Central memory CD4-positive, alpha-beta T cell (primary cell): ENCODE results near the gene GLIS1.

Source experiments
- DNase-seq: peaks from one replicate; pipeline ENCODE4 v3.0.0; 2022

GLIS1 gene

DNA sequence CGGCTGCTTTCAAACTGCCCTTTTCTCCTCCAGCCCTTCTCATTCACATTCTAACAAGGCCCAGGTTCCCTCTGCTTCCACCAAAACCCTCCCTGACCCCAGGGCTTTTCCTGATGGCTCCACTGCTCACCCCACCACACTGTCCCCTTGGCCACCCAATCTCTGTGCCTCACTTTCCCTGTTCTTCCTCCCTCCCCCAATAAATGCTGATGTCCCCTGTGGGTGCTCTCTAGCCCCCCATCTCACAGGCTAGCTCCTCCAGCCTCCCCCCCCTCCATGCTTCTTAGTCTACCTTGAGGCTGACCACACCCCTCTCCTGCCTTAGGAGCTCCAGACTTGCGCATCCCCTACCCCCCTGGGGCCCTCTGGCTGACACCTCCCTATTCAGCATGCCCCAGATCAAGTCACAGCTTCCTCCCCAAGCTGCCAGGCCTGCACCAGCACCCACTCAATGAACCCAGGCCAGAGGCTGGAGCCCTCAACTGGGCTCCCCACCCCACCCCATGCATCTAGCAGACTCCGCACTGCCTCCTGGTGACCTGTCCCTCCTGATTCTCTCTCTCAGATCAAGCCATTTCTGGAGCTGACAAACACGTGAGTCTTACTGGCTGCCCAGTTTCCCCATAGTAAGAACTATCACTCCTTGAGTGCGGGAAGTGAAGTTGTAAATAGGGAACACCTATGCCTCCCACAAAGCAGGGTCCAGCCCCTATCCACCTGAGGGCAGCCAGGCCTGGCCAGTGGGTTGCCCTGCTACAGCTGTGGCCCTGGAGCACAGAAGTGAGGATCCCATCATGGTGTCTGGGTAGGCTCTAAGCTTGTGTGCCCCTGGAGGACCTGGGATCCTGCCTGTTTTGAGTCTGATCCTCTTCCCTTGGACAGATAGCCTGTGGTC is 161.9 kb downstream of the GLIS1 start:
- no peak for DNase-seq

DNA sequence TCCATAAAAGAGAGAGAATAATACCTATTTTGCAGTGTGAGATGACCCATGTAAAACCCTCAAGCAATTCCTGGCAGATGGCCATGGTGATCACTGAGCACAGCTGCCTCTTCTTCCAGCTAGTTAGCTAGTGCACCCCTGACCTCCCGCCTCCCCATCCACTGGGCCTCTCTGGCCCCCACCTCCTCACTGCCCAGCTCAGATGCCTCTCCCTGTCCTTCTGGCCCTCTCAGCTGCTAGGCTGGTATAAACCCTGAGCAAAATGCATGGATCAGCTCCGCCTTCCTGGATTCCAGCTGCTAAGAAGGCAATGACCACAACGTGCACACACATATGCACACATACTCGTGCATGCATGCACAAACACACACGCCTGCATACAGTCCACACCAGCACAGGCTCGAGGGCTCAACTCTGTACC is 162.6 kb downstream of the GLIS1 start:
- no peak for DNase-seq

DNA sequence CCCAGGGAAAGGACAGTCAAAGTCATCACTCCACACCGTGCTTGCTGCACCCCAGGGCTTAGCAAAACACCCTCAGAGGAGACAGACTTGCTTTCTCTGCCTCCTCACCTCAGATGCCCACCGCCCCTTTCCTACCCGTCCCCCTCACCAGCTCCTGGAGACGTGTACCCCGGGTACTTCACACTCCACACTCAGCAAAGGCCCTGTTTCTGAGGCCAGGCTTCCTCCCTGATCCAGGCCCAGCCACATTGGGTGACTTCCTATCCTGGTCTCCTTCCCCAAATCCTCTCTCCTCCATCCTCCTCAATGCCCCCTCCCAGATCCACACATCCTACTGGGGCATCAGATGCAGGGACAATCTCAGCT is 163.0 kb downstream of the GLIS1 start:
- DNase-seq: no peak

- DNase-seq: no peak
Observed at GRCh38 chr1:53575141-53575954, 163.6 kb downstream of the GLIS1 start.

DNA sequence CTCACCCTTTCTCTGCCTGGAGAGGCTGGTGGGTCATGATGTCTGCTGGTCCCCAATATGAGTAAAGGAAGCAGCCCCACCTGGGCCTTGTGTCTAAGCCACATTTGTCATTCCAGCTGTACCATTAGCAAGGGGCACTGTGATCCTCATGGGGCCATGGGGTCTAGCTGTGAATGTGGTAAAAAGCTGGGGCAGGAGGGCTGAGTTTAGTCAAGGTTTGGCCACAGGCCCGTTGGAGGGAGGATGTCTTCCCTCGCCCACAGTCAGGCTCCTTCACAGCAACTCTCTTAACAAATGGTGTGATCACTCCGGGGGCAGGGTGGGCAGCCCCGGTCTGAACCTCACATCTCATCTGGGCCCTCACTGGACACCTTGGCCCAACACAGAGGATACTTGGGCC is 164.3 kb downstream of the GLIS1 start:
- no peak for DNase-seq

DNA sequence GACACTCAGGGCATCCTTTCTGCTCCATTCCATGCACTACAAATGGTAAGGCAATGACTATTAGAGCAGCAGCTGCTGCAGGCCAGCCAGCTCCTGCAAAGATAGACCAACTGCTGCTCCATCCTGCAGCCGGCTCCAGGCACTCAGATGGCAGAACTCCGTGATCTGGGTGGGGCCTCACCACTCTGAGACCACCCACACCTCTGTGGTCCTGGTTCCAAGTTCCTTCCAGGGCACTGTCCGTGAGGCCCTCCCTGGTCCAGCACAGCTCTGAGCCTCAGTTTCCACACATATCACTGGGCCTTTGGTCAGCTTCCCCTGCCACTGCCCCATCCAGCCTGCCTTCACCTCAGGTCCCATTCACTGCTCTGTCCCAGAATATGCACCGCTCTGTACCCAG is 165.0 kb downstream of the GLIS1 start:
- no peak for DNase-seq

DNA sequence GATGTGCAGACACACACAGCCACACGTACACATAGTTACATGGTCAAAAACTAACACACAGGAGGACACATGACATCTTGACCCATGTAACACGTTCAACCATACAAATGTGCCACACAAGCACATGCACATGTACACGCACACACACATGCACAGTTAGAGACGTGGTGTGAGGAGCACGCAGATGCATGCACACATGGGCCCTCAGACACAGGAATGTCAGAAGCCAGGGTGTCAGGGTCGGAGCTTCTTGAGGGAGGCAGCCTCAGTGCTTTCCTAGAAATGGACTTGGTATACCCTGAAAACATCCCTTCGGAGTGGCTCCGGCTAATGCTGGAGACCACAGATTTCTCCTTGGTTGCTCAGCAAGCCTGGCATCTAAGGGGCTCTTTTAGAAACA is 165.4 kb downstream of the GLIS1 start:
- DNase-seq: no peak

- DNase-seq: no peak
Observed at GRCh38 chr1:53572815-53573173, 166.2 kb downstream of the GLIS1 start.

DNA sequence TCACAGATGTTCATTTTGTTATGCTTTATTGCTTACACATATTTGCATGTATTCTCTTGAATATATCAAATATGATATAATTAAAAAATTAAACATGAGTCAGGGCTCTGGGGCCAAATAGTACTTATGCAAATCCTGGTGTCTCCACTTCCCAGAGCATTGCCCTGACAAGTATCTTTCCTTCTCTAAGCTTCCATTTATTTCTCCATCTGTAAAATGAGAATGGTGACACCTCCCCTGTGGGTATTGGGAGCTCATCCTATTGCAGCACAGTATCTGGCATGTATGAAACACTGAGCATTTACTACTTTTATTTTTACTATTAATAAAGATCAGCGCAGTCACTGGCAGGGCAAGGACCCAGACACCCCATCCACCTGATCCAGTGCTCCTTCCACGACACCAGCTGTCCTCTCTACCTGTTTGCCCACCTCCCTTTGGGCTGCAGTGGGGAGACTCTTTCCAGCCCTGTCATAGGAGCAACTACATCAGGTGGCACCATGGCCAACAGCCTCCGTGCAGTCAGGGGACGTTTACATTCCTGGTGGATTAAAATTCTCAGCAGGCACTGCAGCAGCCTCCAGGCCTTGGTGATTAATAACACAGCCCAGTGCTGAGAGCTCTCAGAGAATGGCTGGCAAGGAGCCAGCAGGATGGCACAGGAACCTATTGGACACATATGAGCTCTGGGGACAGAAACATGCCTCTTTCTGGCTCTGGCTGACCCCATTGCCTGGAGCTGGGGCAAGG is 166.7 kb downstream of the GLIS1 start:
- DNase-seq: no peak

DNA sequence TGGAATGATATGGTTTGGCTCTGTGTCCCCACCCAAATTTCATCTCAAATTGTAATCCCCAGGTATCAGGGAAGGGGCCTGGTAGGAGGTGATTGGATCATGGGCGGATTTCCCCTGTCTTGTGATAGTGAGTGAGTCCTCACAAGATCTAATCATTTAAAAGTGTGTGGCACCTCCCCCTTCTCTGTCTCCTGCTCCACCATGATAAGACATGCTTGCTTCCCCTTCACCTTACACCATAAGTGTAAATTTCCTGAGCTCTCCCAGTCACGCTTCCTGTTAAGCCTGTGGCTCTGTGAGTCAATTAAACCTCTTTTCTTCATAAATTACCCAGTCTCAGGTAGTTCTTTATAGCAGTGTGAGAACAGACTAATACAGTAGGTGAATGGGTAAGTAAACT is 170.4 kb downstream of the GLIS1 start:
- DNase-seq: no peak

DNA sequence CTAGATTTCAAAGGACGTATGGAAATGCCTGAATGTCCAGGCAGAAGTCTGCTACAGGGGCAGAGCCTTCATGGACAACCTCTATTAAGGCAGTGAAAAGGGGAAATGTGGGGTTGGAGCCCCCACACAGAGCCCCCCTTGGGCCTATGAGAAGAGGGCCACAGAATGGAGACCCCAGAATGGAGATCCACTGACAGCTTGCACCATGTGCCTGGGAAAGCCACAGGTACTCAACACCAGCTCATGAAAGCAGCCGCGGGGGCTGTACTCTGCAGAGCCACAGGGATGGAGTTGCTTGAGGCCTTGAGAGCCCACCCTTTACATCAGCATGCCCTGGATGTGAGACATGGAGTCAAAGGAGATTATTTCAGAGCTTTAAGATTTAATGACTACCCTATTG is 171.1 kb downstream of the GLIS1 start:
- DNase-seq: no peak

DNA sequence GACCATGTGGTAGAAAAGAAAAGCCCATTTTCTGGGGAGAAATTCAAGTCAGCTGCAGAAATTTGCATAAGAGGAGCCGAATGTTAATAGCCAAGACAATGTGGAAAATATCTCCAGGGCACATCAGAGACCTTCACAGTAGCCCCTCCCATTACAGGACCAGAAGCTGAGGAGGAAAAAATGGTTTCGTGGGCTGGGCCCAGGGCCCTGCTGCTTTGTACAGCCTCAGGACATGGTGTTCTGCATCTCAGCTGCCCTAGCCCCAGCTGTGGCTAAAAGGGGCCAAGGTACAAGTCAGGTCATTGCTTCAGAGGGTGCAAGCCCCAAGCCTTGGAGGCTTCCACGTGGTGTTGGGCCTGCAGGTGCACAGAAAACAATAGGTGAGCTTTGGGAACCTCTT is 171.5 kb downstream of the GLIS1 start:
- DNase-seq: no peak

DNA sequence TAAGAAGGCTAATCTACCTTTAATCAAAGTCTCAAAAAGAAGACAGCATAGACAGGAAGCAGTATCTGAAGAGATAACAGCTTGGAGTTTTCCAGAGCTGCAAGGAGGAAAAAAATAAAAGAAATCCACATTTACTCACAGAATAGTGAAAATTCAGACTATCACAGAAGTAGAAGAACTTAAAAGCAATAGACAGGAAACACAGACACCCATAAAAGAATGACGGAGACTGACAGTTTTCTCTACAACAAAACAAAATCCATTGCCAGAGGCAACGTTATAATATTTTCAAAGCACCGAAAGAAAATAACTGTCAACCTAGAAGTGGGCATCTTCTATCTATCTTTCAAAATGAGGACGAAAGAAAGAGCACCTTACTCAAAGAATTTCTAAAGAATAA is 175.4 kb downstream of the GLIS1 start:
- DNase-seq: no peak

DNA sequence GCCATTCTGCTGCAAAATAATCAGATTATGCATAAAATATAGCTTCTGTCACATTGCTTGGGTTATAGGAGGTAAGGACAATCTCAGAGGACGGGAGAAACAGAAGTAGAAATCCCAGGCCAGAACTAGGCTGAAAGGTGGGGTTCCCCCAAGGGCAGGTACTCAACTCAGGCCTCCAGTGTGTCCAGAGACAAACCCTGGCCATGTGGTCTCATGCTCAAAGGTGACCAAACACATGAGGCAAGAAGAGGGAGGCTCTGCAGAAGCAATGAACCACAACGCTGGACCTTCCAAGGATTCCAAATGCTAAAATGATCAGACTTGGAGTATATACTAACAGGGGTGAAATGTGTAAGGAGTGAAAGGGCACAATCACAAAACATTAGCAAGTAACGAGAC is 176.0 kb downstream of the GLIS1 start:
- DNase-seq: no peak

DNA sequence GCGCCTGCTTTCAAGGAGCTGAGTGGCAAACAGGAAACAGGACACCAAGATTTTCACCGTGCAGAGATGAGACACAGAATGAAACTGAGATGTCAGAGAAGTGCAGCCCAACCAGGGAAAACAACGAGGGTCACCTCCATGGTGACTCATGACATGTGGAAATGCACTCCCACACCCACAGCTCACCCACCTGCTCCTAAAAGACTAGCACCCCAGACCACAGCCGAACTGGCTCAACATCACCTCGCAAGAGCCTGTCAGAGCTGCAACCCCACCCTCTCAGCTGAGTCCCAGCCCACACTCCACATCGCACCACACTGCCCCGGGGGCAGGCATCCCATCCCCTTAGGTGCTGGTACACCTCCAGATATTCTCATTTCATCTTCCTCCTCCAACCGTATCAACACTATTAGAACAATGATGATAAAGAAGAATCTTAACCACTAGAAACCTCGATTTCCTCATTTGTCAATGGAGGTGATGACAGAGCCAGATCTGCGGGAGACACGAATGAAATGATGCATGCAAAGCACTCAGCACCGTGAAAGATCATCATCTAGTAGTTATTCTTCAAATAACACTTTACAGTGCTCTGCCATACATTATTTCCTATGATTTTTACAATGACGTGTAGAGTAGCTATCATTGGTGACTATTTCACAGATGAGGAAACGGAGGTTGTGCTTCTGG is 176.5 kb downstream of the GLIS1 start:
- DNase-seq: no peak

- no peak for DNase-seq
Observed at GRCh38 chr1:53561503-53562105, 177.4 kb downstream of the GLIS1 start.

- no peak for DNase-seq
Observed at GRCh38 chr1:53560581-53561502, 178.1 kb downstream of the GLIS1 start.

- no peak for DNase-seq
Observed at GRCh38 chr1:53559854-53560580, 178.9 kb downstream of the GLIS1 start.

DNA sequence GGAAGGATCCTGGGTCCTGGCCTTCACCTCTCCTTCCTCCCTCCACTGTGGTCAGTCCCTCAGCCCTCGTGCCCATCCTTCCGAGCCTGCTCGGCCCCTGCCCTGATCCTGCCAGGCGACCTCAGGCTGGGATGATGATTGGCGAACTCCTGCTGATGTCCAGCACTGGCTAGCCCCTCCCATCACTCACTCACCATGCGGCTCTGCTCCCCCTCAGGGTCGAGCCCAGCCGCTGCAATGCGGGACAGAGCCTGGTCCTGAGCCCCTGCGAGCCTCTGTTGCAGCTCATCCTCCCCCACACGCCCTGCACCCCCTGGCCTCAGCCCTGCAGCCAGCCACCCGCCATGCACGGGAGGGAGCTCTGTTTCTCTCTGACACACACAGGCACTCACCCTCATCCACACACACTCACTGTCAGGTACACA is 179.6 kb downstream of the GLIS1 start:
- no peak for DNase-seq

DNA sequence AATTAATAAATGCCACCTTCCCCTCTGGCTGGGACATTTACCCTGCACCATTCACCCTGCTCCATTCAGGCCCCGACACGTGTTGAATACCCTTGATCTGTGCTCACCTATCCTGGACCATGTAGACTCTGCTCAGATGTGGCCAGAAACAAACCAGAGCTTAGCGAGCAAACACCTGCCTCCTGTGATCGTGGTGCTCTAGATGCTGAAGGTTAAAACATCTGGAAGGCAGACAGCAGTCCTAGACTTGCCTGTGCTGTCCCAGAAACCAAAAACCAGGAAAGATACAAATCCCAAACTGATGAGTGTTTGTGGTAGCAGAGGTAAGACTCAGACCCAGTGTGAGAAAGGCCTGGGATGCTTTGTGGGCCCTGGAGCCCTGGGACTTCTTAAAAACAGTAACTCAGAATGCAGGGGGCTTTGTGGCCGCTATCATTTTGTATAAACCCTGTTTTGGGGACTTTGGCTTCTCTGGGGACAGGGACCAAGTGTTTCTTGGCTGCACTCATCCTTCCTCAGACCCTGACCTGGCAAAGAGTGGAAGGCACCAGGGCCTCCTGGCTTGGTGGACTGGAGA is 180.1 kb downstream of the GLIS1 start:
- no peak for DNase-seq
